Activated CD4-positive, alpha-beta T cell treated with anti-CD3 and anti-CD28 coated beads for 24 hours (primary cell): ENCODE data around the gene PERM1.
A peak's percentile ranks its signal among the peaks of the same experiment; 100 is the strongest.
"Not testable (repeated sequence)": the region's sequence is repeated elsewhere in the genome, so short reads cannot be mapped to it uniquely, and the experiment has no call there.

Experiments used
- DNase-seq, 2 donors: peaks; one replicate each; pipeline ENCODE4 v3.0.0-alpha.2; 2020; ENCODE audit warnings: low read depth in 2 of 2

PERM1 gene

GRCh38 chr1:1014799-1015681 is 33.1 kb upstream of the PERM1 start:
- no peak for DNase-seq

GRCh38 chr1:1013922-1014648 is 32.2 kb upstream of the PERM1 start:
- no peak for DNase-seq

GRCh38 chr1:1013105-1013921 is 31.4 kb upstream of the PERM1 start, which contains the start of gene ISG15:
Gene ISG15, plus strand, starts transcription at chr1:1013497. Its CDS starts 77 bp downstream, at chr1:1013574.
- DNase-seq, result peak; percentile 68 to 71

- DNase-seq, result not testable (repeated sequence)
Observed at GRCh38 chr1:1012736-1013104, 30.8 kb upstream of the PERM1 start.

DNA sequence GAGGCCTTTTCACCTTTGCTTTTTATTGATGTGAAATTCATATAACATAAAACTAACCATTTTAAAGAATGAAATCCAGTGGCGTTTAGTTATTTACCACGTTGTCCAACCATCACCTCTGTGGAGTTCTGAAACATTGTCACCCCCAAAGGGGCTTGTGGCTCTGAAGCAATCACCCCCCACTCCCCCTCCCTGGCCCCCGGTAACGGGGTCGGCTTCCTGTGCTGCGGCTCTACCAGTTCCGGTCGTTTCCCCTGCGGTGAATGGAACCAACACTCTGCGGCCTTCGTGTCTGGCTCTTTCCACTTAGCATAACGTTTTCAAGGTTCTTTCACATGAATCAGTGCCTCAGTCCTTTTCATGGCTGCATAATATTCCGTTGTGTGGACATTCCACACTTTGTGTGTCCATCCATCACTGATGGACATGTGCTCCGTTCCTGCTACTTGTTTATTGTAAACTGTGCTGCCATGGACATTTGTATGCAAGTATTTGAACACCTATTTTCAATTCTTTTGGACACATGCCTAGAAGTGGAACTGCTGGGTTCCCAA is 29.6 kb upstream of the PERM1 start:
- no peak for DNase-seq

DNA sequence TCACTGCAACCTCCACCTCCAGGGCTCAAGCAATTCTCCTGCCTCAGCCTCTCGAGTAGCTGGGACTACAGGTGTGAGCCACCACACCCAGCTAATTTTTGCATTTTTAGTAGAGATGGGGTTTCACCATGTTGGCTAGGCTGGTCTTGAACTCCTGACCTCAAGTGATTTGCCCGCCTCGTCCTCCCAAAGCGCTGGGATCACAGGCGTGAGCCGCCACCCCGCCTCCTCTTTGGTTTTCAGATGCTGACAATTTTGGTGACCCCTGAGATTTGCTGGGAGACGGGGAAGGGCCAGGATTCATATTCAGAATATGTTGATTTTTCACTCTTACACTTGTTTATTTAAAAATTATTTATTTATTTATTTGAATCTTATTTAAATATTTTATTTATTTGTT is 28.2 kb upstream of the PERM1 start:
- not testable (repeated sequence) for DNase-seq

DNA sequence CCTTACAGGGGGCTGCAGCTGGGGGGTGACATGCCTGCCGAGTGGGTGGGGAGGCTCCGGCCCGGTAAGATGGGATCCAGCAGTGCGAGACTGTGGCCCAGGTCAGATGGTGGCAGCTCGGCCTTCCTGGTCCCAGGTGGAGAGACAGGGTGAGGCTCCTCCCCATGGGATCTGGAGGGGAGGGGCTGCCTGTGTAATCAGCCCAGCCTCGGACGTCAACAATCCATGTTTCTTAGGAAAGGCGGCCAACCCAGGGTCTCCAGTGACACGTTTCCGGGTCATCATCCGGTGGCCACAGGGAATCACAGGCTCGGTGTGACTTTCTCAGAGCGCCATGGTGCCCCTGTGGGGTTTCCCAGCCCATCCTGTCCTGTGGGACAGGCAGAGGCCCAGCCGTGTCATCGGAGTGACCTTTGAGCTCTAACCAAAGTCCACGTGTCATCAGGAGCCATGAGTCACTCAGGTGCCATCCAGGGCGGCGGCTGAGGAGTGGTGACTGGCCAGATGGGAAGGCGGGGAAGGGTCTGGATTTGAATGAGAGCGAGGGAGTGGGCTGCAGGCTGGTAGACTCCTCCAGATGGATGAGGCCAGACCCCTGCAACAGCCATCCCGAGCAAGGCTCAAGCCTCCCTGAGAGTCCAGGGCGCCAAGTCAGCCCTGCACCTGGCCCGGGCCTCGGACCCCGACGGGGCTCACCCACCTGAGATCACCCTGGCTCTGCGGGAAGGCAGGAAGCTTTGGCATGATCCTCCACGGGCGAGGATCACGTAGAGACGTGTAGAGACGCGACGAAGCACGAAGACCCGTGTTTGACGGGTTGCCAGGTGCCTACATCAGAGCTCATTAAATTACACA is 24.6 kb upstream of the PERM1 start:
- DNase-seq, result no peak

DNA sequence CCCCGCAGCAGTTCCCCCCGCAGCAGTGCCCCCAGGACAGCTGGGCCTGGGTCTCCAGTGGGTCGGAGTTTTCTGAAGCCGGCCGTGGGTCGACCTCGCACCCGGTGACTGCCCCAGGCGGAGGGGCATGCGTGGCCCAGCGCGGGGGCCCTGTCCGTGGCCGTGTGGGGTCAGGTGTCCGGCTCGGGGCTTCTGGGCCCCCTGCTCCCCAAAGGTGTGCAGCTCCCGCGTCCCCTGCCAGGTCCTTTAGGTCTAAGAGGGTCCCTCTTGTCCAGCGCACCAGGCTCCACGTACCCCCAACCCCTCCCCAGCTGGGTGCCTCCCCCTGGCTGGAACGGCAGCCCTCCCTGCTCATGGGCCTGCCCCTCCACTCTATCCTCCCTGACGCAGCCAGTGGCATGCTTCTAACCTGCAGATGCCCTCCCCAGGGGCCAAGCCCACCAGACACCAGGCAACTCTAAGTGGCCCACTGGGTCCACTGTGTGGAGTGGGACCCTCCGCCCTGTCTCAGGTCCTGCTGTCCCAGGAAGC is 23.9 kb upstream of the PERM1 start:
- DNase-seq, result no peak

DNA sequence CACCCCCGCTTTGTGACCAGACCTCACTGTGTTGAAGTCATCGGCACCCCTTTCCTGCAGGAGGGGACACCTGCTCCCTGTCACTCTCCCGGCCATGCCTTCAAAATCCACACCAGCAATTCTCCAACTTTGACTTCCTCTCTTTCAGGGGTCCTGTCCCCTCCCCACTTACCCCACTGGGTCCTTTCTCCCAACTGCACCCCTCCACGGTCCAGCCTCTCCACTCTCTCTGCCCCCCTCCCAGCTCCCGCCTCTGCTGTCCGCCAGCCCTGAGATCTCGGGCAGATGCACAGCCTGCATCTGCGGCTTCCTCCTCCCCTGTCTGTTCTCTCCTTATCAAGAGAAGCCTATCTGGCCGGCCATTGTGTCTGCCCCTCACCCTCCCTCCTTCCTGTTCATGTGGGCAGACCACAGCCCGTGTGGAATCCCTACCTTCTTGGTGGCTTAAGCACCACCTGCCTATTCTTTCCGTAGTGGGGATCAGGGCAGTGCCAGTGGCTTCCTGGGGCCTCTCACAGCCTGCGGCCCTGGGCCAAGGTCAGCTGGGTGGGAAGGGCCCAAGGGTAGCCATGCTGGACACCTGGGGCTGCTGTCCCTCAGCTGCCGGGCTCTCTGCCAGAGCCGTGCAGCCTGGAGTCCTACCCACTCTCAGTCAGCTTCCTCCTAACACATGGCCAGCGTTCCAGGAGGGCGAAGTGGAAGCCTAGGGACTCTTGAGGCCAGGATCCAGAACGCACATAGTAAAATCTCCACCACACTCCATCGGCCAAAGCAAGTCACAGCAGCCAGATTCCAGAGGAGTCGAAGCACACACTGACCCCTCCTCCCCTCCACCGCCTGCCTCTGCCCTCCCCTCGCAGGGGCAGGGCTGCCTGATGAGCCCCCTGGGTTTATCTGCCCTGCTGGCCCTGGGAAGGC is 23.1 kb upstream of the PERM1 start:
- no peak for DNase-seq

DNA sequence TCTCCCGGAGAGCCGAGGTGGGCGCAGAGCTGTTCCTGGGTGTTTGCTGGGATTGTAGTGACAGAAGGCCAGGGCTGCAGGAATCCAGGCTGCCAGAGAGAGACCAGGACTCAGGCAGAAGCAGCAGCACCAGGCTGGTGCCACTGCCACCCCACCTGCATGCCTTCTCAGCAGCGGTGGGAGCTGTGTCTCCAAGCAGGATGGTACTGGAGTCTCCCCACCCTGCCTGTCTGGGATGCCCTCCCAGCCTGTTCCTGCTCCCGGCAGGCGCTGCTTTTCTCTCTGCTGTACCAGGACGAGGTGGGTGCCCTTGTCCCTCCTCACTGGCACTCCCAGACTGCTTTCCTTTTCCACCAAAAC is 22.5 kb upstream of the PERM1 start:
- DNase-seq, result no peak

GRCh38 chr1:1003618-1004419 is 21.9 kb upstream of the PERM1 start:
- no peak for DNase-seq

DNA sequence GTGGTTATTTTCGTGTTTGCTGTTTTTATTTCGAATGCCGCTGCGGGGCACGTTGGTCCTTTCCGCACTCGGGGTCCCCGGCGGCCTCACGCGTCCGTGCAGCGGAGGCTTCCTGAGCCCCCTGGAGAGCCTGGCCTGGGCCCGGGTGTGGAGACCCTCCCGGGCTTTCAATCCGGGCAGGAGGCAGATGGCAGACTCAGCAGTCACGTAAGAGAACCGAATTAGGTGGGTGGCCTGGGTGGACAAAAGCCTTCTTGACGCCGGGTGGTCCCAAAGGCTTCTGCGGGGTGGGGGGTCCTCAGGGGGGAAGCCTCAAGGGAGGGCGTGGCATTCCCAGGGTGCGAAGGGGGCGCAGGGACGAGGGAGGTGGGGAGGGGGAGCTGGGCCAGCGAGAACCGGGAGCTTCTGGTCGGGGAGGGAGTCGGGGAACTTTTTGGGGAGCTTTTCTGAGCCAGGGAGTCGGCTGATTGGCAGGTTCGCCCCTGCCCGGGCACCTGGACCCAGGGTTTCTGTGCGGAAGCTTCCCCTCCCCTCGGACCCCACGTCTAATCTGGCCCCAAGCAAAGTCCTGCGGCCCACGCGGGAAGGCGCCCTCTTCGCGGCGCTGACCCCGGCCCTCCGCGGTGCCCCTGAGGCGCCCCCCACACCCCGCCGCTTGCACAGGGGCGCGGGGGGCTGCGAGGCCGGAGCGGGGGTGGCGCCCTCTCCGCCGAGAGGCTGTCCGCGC is 19.3 kb upstream of the PERM1 start:
- no peak for DNase-seq

GRCh38 chr1:1000357-1001056 is 18.6 kb upstream of the PERM1 start:
- DNase-seq, result peak in 1 of 2 donors; percentile 51

GRCh38 chr1:999725-1000356 is 17.9 kb upstream of the PERM1 start, which contains the start of gene HES4:
Gene HES4, minus strand, starts transcription at chr1:1000097. Its CDS starts 124 bp downstream, at chr1:999973.
- peak; percentile 43 to 54 for DNase-seq

- no peak for DNase-seq
Observed at GRCh38 chr1:998995-999724, 17.3 kb upstream of the PERM1 start.

DNA sequence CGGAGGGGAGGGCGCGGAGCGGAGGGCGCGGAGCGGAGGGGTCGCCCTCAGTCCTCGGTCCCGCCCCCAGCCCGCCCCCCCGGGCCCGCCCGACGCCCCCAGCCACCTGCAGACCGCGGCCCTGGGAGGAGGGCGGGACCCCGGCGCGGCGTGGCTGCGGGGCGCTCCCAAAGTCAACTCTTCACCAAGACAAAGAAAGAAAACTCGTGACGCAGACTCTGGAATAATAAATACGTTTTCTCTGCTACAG is 16.8 kb upstream of the PERM1 start:
- DNase-seq, result no peak
